HL-60 (cell line): ENCODE measurements around the gene MUC22.

Experiments used
- CTCF ChIP-seq: IDR thresholded peaks from one replicate; pipeline ENCODE4 v1.5.1; 2011; ENCODE audit warnings: low read length, control low read depth, inconsistent platforms; ENCODE audit not compliant: insufficient read depth
- GABPA ChIP-seq: IDR thresholded peaks from 2 replicates; pipeline ENCODE4 v1.6.1; 2012; ENCODE audit warnings: low read depth

GRCh38 chr6:31081872-31082271, 71.6 kb downstream of the MUC22 start:
- TF ChIP-seq CTCF (no peak), GABPA (no peak)
